ENCODE data around the gene TAAR8.
A peak's percentile ranks its signal among the peaks of the same experiment; 100 is the strongest.

Gene TAAR8

DNA sequence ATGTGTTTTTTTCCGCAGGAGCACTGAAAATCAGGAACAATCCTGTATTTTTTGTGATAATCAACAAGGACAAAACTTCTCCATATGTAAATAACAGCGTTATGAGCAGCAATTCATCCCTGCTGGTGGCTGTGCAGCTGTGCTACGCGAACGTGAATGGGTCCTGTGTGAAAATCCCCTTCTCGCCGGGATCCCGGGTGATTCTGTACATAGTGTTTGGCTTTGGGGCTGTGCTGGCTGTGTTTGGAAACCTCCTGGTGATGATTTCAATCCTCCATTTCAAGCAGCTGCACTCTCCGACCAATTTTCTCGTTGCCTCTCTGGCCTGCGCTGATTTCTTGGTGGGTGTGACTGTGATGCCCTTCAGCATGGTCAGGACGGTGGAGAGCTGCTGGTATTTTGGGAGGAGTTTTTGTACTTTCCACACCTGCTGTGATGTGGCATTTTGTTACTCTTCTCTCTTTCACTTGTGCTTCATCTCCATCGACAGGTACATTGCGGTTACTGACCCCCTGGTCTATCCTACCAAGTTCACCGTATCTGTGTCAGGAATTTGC is 17.8 kb downstream of the TAAR8 start, which contains the start of gene TAAR6:
Gene TAAR6, plus strand, starts transcription at position 102 of the 557 bp plus-strand sequence. Its CDS starts 0 bp downstream, at position 102.
- no peak within 1 kb of the TSS for H3K4me3 ChIP-seq (ENCODE audit: low read depth, low read length)
- TF ChIP-seq MYC (IDR thresholded peaks at IDR 0.05; ENCODE audit: low read depth, low read length) (no peak), POLR2A (IDR thresholded peaks at IDR 0.05; ENCODE audit: extremely low read depth, insufficient read length) (no peak)
- TF ChIP-seq, protein P1, sequence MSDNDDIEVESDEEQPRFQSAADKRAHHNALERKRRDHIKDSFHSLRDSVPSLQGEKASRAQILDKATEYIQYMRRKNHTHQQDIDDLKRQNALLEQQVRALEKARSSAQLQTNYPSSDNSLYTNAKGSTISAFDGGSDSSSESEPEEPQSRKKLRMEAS (IDR thresholded peaks at IDR 0.05; ENCODE audit: low read depth, low read length), result no peak
- TF ChIP-seq, protein P2, sequence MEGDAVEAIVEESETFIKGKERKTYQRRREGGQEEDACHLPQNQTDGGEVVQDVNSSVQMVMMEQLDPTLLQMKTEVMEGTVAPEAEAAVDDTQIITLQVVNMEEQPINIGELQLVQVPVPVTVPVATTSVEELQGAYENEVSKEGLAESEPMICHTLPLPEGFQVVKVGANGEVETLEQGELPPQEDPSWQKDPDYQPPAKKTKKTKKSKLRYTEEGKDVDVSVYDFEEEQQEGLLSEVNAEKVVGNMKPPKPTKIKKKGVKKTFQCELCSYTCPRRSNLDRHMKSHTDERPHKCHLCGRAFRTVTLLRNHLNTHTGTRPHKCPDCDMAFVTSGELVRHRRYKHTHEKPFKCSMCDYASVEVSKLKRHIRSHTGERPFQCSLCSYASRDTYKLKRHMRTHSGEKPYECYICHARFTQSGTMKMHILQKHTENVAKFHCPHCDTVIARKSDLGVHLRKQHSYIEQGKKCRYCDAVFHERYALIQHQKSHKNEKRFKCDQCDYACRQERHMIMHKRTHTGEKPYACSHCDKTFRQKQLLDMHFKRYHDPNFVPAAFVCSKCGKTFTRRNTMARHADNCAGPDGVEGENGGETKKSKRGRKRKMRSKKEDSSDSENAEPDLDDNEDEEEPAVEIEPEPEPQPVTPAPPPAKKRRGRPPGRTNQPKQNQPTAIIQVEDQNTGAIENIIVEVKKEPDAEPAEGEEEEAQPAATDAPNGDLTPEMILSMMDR (IDR thresholded peaks at IDR 0.05; ENCODE audit: low read depth, low read length), result no peak
- DNase-seq (ENCODE audit: low read depth), result no peak

DNA sequence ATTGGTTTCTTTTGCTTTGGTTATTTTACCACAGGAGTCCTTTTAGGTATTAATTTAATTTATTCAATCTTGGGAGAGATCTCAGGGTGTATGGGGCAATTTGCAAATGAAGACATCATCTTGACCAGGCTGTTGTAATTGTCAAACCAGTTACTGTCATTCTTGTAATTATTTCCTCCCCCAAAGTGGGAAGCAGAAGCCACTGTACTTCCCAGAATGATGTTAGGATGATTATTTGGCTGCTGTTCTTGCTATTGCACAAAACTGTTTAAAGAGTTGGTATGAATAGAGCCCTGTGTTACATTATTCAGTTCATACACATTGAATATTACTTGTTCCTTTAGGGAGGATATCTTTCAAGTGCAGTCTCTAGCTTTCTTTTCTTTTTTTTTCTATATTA is 19.3 kb downstream of the TAAR8 start:
- H3K4me3 ChIP-seq (ENCODE audit: low read depth, low read length), result no peak overlapping the region
- TF ChIP-seq, protein P1 (IDR thresholded peaks at IDR 0.05; ENCODE audit: low read depth, low read length), result no peak
- TF ChIP-seq, protein P2 (IDR thresholded peaks at IDR 0.05; ENCODE audit: low read depth, low read length), result no peak
- TF ChIP-seq MYC (IDR thresholded peaks at IDR 0.05; ENCODE audit: low read depth, low read length) (no peak), POLR2A (IDR thresholded peaks at IDR 0.05; ENCODE audit: extremely low read depth, insufficient read length) (no peak)
- DNase-seq (ENCODE audit: low read depth), result no peak

DNA sequence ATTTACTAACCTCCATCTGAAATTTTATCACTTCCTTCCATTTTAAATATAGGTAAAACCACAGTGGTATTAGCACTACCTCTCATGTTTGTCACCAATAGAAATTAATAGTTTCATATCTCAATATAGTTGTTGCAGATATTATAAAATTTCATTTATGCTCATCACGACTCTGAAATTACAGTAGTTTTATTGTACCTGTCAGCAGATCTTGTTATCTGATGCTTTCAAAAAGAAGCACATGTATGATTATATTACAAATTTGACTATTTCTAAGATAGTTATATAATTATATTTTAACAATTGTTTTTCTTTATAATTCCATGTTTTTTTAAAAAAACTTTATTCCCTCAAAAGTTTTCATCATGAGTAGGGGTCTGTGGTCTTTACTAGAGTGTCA is 32.2 kb downstream of the TAAR8 start:
- no peak overlapping the region for H3K4me3 ChIP-seq (ENCODE audit: low read depth, low read length)
- TF ChIP-seq, protein P2 (IDR thresholded peaks at IDR 0.05; ENCODE audit: low read depth, low read length), result no peak
- TF ChIP-seq, protein P1 (IDR thresholded peaks at IDR 0.05; ENCODE audit: low read depth, low read length), result no peak
- no peak for TF ChIP-seq MYC (IDR thresholded peaks at IDR 0.05; ENCODE audit: low read depth, low read length)
- no peak for TF ChIP-seq POLR2A (IDR thresholded peaks at IDR 0.05; ENCODE audit: extremely low read depth, insufficient read length)
- no peak for DNase-seq (ENCODE audit: low read depth)

DNA sequence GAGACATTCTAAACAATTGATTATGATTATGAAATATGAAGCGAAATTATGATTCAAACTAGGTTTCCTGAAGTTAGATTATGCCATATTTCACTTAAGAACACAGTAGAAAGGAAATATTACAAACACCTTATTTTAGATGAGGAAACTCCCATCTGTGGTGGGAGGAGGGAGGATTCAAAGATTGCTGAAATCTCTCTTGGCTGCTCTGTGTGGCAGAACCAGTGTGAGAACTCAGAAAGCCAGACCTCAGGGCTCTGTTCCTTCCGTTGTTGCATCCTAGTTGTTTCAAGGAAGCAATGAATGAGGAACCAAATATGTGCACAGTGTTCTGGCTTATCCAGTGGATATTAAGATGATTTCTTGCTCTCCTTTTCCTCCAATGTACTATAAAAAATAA is 35.0 kb downstream of the TAAR8 start:
- H3K4me3 ChIP-seq (ENCODE audit: low read depth, low read length), result no peak overlapping the region
- DNase-seq (ENCODE audit: low read depth), result peak; percentile 7
- TF ChIP-seq, protein P1 (IDR thresholded peaks at IDR 0.05; ENCODE audit: low read depth, low read length), result no peak
- no peak for TF ChIP-seq MYC (IDR thresholded peaks at IDR 0.05; ENCODE audit: low read depth, low read length)
- no peak for TF ChIP-seq POLR2A (IDR thresholded peaks at IDR 0.05; ENCODE audit: extremely low read depth, insufficient read length)
- TF ChIP-seq, protein P2 (IDR thresholded peaks at IDR 0.05; ENCODE audit: low read depth, low read length), result no peak

DNA sequence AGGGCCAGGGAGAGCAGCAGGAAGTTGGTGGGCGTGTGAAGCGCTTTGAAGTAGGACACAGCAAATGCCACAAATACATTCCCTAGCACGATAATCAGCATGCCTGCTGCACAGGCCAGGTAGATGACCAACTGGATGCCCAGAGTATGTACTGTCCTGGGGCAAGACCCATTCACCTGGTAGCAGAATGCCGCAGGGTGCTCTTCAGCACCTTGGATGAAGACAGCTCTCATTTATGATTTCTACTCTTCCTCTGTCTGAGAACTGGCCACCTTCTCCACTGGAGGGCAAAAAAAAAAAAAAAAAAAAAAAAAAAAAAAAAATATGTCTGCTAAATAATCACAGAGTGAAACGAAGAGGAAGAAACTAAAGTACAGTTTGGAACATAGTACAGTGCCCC is 37.0 kb downstream of the TAAR8 start, which contains the start of gene TAAR5:
Gene TAAR5, minus strand, starts transcription at position 288 of the 400 bp plus-strand sequence. Its CDS starts 55 bp downstream, at position 233.
- TF ChIP-seq, protein P2 (IDR thresholded peaks at IDR 0.05; ENCODE audit: low read depth, low read length), result no peak
- TF ChIP-seq POLR2A (IDR thresholded peaks at IDR 0.05; ENCODE audit: extremely low read depth, insufficient read length), result no peak
- no peak for TF ChIP-seq MYC (IDR thresholded peaks at IDR 0.05; ENCODE audit: low read depth, low read length)
- TF ChIP-seq, protein P1 (IDR thresholded peaks at IDR 0.05; ENCODE audit: low read depth, low read length), result no peak

More for the DNA sequence above, 37.0 kb downstream of the TAAR8 start, which contains the start of gene TAAR5:
- DNase-seq (ENCODE audit: low read depth), result no peak
- no peak within 1 kb of the TSS for H3K4me3 ChIP-seq (ENCODE audit: low read depth, low read length)
